ENCODE data around the gene OLR1.

- no peak for TF ChIP-seq CTCF (IDR thresholded peaks at IDR 0.05)
- no peak for TF ChIP-seq POLR2A (IDR thresholded peaks at IDR 0.05)
These were observed 14.4 kb upstream of the OLR1 start for GRCh38 chr12:10186299-10186698.
